Measurements from ENCODE around the gene DEFB112. TPM values are rescaled to one million over a fixed set of nuclear protein-coding genes. Genes with fewer than 3 reads are reported as not detected.

The DEFB112 gene
- total RNA-seq, 2 experiments from 2014 or later: not detected

DNA sequence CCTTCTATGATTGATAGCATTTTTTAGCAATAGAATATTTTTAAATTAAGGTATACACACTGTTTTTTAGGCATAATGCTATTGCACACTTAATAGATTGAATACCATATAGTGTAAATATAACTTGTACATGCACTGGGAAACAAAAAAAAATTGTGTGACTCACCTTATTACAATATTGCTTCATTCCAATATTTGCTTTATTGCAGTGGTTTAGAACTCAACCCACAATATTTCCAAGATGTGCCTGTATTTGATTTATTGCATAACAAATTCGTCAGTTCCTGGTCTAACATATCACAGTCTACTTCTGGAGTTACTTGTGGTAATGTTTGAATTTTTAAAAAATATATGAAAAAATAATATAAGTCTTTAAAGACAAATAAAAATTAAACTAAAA lies 41.9 kb upstream of the DEFB112 start:
- Histone ChIP-seq H3K27me3 (ENCODE audit: control insufficient read depth in 1 of 2, insufficient read depth in 2 of 2, low read length in 2 of 2) (no peaks in the 10 kb centered on the region), H3K4me1 (ENCODE audit: insufficient read depth, low read length) (no peaks in the 10 kb centered on the region), H3K27ac (ENCODE audit: low read depth in 1 of 2, low read length in 2 of 2) (no peak overlapping the region), H3K4me3 (ENCODE audit: low read length) (no peak overlapping the region), H3K36me3 (ENCODE audit: insufficient read depth, low read length) (no peaks in the 10 kb centered on the region), H3K9me3 (ENCODE audit: control insufficient read depth in 1 of 2, insufficient read depth in 1 of 2, low read length in 2 of 2) (no peaks in the 10 kb centered on the region)
- no peak overlapping the region for H3K27ac Mint-ChIP-seq
- ChIA-PET CTCF (no interaction called here), POLR2A (no interaction called here)
- no peaks in the 10 kb centered on the region for H3K4me1 Mint-ChIP-seq (ENCODE audit: low read depth)
- H3K27me3 Mint-ChIP-seq: no peaks in the 10 kb centered on the region
- no peaks in the 10 kb centered on the region for H3K36me3 Mint-ChIP-seq (ENCODE audit: low read depth)
- intact Hi-C loops (cut with DNase I, micrococcal nuclease): no loop called here
- no peaks in the 10 kb centered on the region for H3K9me3 Mint-ChIP-seq
- no peak for DNase-seq
- ATAC-seq (ENCODE audit: poor library complexity): no peak
- no peak overlapping the region for H3K4me3 Mint-ChIP-seq
- TF ChIP-seq, protein P1, sequence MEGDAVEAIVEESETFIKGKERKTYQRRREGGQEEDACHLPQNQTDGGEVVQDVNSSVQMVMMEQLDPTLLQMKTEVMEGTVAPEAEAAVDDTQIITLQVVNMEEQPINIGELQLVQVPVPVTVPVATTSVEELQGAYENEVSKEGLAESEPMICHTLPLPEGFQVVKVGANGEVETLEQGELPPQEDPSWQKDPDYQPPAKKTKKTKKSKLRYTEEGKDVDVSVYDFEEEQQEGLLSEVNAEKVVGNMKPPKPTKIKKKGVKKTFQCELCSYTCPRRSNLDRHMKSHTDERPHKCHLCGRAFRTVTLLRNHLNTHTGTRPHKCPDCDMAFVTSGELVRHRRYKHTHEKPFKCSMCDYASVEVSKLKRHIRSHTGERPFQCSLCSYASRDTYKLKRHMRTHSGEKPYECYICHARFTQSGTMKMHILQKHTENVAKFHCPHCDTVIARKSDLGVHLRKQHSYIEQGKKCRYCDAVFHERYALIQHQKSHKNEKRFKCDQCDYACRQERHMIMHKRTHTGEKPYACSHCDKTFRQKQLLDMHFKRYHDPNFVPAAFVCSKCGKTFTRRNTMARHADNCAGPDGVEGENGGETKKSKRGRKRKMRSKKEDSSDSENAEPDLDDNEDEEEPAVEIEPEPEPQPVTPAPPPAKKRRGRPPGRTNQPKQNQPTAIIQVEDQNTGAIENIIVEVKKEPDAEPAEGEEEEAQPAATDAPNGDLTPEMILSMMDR (IDR thresholded peaks at IDR 0.05): no peak

DNA sequence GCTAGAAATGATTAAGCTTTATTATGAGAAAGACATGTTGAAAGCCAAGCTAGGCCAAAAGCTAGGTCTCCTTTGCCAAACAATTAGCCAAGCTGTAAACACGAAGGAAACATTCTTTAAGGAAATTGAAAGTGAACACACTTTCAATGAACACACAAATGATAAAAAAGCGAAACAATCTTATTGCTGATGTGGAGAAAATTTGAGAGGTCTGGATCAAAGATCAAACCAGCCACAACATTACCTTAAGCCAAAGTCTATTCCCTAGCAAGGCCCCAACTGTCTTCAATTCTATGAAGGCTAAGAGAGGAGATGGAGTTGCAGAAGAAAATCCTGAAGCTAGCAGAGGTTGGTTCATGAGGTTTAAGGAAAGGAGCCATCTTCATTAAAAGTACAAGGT lies 40.2 kb upstream of the DEFB112 start:
- H3K9me3 ChIP-seq (ENCODE audit: control insufficient read depth in 1 of 2, insufficient read depth in 1 of 2, low read length in 2 of 2): no peaks in the 10 kb centered on the region
- no peaks in the 10 kb centered on the region for H3K4me1 ChIP-seq (ENCODE audit: insufficient read depth, low read length)
- no peaks in the 10 kb centered on the region for H3K36me3 ChIP-seq (ENCODE audit: insufficient read depth, low read length)
- Mint-ChIP-seq H3K36me3 (ENCODE audit: low read depth) (no peaks in the 10 kb centered on the region), H3K27ac (no peak overlapping the region), H3K4me1 (ENCODE audit: low read depth) (no peaks in the 10 kb centered on the region), H3K9me3 (no peaks in the 10 kb centered on the region), H3K4me3 (no peak overlapping the region), H3K27me3 (no peaks in the 10 kb centered on the region)
- H3K4me3 ChIP-seq (ENCODE audit: low read length): no peak overlapping the region
- TF ChIP-seq, protein P1 (IDR thresholded peaks at IDR 0.05): no peak
- ATAC-seq (ENCODE audit: poor library complexity) (no peak), DNase-seq (no peak)
- ChIA-PET POLR2A (no interaction called here), CTCF (no interaction called here)
- intact Hi-C loops (cut with DNase I, micrococcal nuclease): no loop called here
- H3K27me3 ChIP-seq (ENCODE audit: control insufficient read depth in 1 of 2, insufficient read depth in 2 of 2, low read length in 2 of 2): no peaks in the 10 kb centered on the region
- no peak overlapping the region for H3K27ac ChIP-seq (ENCODE audit: low read depth in 1 of 2, low read length in 2 of 2)

DNA sequence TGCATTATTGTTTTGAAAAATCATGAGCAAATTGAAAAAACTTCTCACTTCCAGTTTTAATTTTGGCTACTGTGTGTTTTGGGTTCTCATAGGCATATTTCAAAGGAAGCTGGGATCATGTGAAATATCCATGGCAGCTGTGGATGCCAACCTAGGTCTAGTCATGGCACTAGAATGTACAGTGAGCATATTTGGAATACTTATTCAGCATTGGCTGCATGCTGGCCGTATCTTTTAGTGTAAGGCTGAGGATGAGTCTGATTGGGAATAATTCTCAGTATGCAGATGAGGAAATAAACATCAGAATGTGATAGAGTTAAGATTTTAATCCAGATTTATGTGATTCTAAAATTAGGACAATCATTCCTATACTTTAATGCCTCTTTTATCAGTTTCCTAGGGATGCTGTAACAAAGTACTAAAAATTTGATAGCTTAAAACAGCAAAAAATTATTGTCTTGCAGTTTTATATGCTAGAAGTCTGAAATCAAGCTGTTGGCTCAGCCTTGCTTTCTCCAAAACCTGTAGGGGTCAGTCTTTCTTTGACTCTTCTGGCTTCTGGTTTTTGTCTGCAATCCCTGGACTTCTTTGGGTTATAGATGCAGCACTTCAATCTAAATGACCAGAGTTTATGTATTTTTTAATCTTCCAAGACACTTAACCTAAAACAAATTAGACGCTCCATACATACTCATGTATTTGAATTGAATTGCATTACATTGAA lies 37.7 kb upstream of the DEFB112 start:
- ATAC-seq (ENCODE audit: poor library complexity): no peak
- POLR2A ChIA-PET: no interaction called here
- CTCF ChIA-PET: no interaction called here

More for the DNA sequence above, 37.7 kb upstream of the DEFB112 start:
- DNase-seq: no peak
- no peak overlapping the region for H3K27ac ChIP-seq (ENCODE audit: low read depth in 1 of 2, low read length in 2 of 2)
- no peaks in the 10 kb centered on the region for H3K9me3 Mint-ChIP-seq
- no peaks in the 10 kb centered on the region for H3K27me3 Mint-ChIP-seq
- H3K27me3 ChIP-seq (ENCODE audit: control insufficient read depth in 1 of 2, insufficient read depth in 2 of 2, low read length in 2 of 2): no peaks in the 10 kb centered on the region
- no peak overlapping the region for H3K27ac Mint-ChIP-seq
- TF ChIP-seq, protein P1 (IDR thresholded peaks at IDR 0.05): no peak
- no peak overlapping the region for H3K4me3 Mint-ChIP-seq
- H3K4me3 ChIP-seq (ENCODE audit: low read length): no peak overlapping the region
- no peaks in the 10 kb centered on the region for H3K4me1 Mint-ChIP-seq (ENCODE audit: low read depth)
- intact Hi-C loops (cut with DNase I, micrococcal nuclease): no loop called here
- no peaks in the 10 kb centered on the region for H3K36me3 ChIP-seq (ENCODE audit: insufficient read depth, low read length)
- H3K36me3 Mint-ChIP-seq (ENCODE audit: low read depth): no peaks in the 10 kb centered on the region
- H3K9me3 ChIP-seq (ENCODE audit: control insufficient read depth in 1 of 2, insufficient read depth in 1 of 2, low read length in 2 of 2): no peaks in the 10 kb centered on the region
- H3K4me1 ChIP-seq (ENCODE audit: insufficient read depth, low read length): no peaks in the 10 kb centered on the region
